A549 treated with DMSO at 1 μM for 4 hours (cell line): ENCODE data around the gene SDR42E1. TPM values are rescaled to one million over a fixed set of nuclear protein-coding genes. Genes with fewer than 3 reads are reported as not detected.

Experiments used
- total RNA-seq: library from RNA; stranded (reverse); fragments of 200-300 nt; extraction: Qiagen RNA extraction; gene quantifications from 5 replicates; pipeline ENCODE4 v1.2.3, GENCODE V29; 2022; ENCODE audit warnings: low read depth

SDR42E1 gene, protein sequence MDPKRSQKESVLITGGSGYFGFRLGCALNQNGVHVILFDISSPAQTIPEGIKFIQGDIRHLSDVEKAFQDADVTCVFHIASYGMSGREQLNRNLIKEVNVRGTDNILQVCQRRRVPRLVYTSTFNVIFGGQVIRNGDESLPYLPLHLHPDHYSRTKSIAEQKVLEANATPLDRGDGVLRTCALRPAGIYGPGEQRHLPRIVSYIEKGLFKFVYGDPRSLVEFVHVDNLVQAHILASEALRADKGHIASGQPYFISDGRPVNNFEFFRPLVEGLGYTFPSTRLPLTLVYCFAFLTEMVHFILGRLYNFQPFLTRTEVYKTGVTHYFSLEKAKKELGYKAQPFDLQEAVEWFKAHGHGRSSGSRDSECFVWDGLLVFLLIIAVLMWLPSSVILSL
- total RNA-seq, result 1.2 to 2.1 TPM (median 1.6 TPM) in 5 replicates

GRCh38 chr16:82011199-82011641 is at the start of gene SDR42E1:
Gene SDR42E1, minus strand, starts transcription at chr16:82011470. Its CDS starts 10,612 bp downstream, at chr16:82000858.

DNA sequence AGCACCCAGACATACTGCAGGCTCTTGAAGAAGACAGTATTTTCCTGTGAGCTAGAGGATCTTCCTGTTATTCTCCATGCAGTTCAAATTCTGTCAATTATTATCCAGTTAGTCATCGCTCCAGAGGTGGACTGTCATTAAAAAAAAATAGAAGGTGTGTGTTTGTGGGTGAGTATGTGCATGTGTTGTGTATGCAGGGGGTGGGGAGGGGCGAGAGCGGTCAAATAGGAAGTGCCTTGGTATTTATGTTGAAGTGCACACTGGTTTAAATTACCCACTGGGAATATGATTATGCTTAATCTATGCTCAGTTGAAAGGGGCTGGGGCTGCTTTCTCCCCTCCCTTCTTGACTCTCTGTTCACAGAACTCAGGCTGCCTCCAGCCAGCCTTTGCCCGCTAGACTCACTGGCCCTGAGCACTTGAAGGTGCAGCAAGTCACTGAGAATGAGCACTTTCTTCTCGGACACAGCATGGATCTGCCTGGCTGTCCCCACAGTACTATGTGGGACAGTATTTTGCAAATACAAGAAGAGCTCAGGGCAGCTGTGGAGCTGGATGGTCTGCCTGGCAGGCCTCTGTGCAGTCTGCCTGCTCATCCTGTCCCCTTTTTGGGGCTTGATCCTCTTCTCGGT is 23.8 kb upstream of the SDR42E1 start, which contains the start of gene HSD17B2:
Gene HSD17B2, plus strand, starts transcription at position 273 of the 632 bp plus-strand sequence. Its CDS starts 172 bp downstream, at position 445.

Other genes starting within 250 kb of the SDR42E1 start
- gene PLCG2, start 232.2 kb downstream of the SDR42E1 start, total RNA-seq, result 3.0 to 4.8 TPM (median 4.3 TPM) in 5 replicates
- 0.10 TPM in 1 of 5 replicates, not detected in the others for gene HSD17B2, start 23.8 kb upstream of the SDR42E1 start, total RNA-seq
- gene MPHOSPH6, start 158.8 kb upstream of the SDR42E1 start, total RNA-seq, result 32.4 to 38.9 TPM (median 35.4 TPM) in 5 replicates